Measurements from ENCODE around the gene KCTD11. TPM values are rescaled to one million over a fixed set of nuclear protein-coding genes. Genes with fewer than 3 reads are reported as not detected.

KCTD11 gene
- total and polyA plus RNA-seq, 2 of the 13 experiments (the other 11 are each of a cell fraction or from before 2014, with no cell fraction given), result 1.6 to 2.6 TPM

DNA sequence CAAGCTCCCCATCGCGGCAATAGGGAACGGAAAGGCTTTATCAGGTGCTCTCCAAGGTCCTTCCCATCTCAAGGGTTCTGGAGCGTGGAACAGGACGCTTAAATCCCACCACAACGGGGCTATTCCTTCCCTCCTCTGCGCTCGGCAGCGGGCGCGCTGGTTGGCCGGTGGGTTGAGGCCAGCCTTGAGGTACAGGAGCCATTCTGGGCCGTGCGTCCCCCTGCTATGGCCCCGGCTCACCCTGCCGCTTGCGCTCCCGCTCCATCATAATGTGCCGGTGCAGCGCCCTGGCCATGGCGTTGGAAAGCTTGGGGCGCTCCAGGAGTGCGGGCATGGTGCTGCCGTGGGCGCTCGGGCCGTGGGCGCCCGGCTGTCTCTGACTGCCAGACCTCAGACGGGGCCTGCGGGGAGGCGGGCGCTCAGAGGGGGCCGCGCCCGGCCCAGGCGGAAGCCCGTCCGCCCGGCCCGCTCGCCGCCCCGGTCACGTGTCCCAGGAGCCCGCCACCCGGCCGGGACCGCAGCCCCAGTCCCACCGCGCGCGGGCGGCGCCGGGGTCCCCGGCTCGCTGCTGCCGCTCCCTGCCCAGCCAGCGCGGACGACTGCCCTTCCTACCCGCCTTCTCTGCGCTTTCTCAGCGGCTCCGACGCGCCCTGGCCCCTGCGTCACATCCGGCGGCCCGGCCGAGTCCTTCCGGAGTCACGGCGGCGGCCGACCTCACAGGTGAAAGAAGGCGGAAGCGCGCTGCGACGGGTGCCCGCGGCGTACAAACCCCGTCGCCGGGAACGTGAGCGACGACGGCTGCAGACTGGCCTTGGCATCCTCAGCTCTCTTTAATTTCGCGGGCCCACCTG, 37.0 kb upstream of the KCTD11 start, which contains the start of gene GPS2 (continued):
- TF ChIP-seq, protein P1, sequence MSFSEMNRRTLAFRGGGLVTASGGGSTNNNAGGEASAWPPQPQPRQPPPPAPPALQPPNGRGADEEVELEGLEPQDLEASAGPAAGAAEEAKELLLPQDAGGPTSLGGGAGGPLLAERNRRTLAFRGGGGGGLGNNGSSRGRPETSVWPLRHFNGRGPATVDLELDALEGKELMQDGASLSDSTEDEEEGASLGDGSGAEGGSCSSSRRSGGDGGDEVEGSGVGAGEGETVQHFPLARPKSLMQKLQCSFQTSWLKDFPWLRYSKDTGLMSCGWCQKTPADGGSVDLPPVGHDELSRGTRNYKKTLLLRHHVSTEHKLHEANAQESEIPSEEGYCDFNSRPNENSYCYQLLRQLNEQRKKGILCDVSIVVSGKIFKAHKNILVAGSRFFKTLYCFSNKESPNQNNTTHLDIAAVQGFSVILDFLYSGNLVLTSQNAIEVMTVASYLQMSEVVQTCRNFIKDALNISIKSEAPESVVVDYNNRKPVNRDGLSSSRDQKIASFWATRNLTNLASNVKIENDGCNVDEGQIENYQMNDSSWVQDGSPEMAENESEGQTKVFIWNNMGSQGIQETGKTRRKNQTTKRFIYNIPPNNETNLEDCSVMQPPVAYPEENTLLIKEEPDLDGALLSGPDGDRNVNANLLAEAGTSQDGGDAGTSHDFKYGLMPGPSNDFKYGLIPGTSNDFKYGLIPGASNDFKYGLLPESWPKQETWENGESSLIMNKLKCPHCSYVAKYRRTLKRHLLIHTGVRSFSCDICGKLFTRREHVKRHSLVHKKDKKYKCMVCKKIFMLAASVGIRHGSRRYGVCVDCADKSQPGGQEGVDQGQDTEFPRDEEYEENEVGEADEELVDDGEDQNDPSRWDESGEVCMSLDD (CRISPR knock-in tag; IDR thresholded peaks at IDR 0.05; ENCODE audit: borderline replicate concordance), result no peak; the same call in 1 of the 2 replicates
- TF ChIP-seq MYNN (CRISPR knock-in tag; IDR thresholded peaks at IDR 0.05; ENCODE audit: low read depth), result no peak
- no peak for TF ChIP-seq KDM6A (CRISPR knock-in tag; IDR thresholded peaks at IDR 0.05; ENCODE audit: low read depth)
- no peak for TF ChIP-seq ZNF570 (CRISPR knock-in tag; IDR thresholded peaks at IDR 0.05; ENCODE audit: borderline replicate concordance)
- no peak for TF ChIP-seq STAT5B (CRISPR knock-in tag; IDR thresholded peaks at IDR 0.05)
- TF ChIP-seq, protein P2, sequence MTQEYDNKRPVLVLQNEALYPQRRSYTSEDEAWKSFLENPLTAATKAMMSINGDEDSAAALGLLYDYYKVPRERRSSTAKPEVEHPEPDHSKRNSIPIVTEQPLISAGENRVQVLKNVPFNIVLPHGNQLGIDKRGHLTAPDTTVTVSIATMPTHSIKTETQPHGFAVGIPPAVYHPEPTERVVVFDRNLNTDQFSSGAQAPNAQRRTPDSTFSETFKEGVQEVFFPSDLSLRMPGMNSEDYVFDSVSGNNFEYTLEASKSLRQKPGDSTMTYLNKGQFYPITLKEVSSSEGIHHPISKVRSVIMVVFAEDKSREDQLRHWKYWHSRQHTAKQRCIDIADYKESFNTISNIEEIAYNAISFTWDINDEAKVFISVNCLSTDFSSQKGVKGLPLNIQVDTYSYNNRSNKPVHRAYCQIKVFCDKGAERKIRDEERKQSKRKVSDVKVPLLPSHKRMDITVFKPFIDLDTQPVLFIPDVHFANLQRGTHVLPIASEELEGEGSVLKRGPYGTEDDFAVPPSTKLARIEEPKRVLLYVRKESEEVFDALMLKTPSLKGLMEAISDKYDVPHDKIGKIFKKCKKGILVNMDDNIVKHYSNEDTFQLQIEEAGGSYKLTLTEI (CRISPR knock-in tag; conservative IDR thresholded peaks at IDR 0.05), result no peak
- no peak for TF ChIP-seq EHMT2 (IDR thresholded peaks at IDR 0.05; ENCODE audit: borderline replicate concordance, low read depth, low read length)
- no peak for TF ChIP-seq SRF (IDR thresholded peaks at IDR 0.05; ENCODE audit: low read depth, low read length)
- TF ChIP-seq, protein P3, sequence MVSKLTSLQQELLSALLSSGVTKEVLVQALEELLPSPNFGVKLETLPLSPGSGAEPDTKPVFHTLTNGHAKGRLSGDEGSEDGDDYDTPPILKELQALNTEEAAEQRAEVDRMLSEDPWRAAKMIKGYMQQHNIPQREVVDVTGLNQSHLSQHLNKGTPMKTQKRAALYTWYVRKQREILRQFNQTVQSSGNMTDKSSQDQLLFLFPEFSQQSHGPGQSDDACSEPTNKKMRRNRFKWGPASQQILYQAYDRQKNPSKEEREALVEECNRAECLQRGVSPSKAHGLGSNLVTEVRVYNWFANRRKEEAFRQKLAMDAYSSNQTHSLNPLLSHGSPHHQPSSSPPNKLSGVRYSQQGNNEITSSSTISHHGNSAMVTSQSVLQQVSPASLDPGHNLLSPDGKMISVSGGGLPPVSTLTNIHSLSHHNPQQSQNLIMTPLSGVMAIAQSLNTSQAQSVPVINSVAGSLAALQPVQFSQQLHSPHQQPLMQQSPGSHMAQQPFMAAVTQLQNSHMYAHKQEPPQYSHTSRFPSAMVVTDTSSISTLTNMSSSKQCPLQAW (CRISPR knock-in tag; IDR thresholded peaks at IDR 0.05), result peak; percentile 77
- TF ChIP-seq, protein P4, sequence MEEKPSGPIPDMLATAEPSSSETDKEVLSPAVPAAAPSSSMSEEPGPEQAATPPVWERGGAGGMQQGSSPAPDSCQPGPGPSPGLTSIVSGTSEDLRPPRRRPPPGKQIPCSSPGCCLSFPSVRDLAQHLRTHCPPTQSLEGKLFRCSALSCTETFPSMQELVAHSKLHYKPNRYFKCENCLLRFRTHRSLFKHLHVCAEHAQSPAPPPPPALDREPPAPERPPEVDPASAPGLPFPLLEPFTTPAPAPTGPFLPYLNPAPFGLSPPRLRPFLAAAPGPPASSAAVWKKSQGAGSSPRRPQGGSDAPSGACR (CRISPR knock-in tag; IDR thresholded peaks at IDR 0.05), result no peak
- TF ChIP-seq, protein P5, sequence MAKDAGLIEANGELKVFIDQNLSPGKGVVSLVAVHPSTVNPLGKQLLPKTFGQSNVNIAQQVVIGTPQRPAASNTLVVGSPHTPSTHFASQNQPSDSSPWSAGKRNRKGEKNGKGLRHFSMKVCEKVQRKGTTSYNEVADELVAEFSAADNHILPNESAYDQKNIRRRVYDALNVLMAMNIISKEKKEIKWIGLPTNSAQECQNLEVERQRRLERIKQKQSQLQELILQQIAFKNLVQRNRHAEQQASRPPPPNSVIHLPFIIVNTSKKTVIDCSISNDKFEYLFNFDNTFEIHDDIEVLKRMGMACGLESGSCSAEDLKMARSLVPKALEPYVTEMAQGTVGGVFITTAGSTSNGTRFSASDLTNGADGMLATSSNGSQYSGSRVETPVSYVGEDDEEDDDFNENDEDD (CRISPR knock-in tag; IDR thresholded peaks at IDR 0.05; ENCODE audit: borderline replicate concordance), result peak; percentile 85
- no peak for TF ChIP-seq HNRNPH1 (optimal IDR thresholded peaks at IDR 0.05; ENCODE audit: low read depth, low read length)
- TF ChIP-seq GLI4 (CRISPR knock-in tag; IDR thresholded peaks at IDR 0.05; ENCODE audit: borderline replicate concordance), result 0 out of 2 replicates have a peak, but pooled peaks have one; percentile 23
- TF ChIP-seq ZNF543 (CRISPR knock-in tag; IDR thresholded peaks at IDR 0.05), result no peak
- TF ChIP-seq ZIK1 (CRISPR knock-in tag; IDR thresholded peaks at IDR 0.05; ENCODE audit: borderline replicate concordance, low read depth), result 0 out of 2 replicates have a peak, but pooled peaks have one; percentile 51
- no peak for TF ChIP-seq ZNF430 (CRISPR knock-in tag; IDR thresholded peaks at IDR 0.05)
- TF ChIP-seq SP140L (CRISPR knock-in tag; IDR thresholded peaks at IDR 0.05; ENCODE audit: borderline replicate concordance), result no peak
- TF ChIP-seq TOE1 (CRISPR knock-in tag; IDR thresholded peaks at IDR 0.05), result no peak
- TF ChIP-seq BRCA1 (CRISPR knock-in tag; IDR thresholded peaks at IDR 0.05), result peak; percentile 83; the same call in 1 of the 2 replicates
